HL-60 (cell line): Measurements from ENCODE around the gene FBXO9.

Source experiments
- DNase-seq, 2 experiments: peaks; one replicate each; pipeline ENCODE4 v3.0.0-alpha.2; 2010 to 2020; ENCODE audit warnings: low read depth in 1 of 2, low spot score in 1 of 2
- H3K27ac ChIP-seq: fragments of 250-450 bp; sonication (Bioruptor Pico); replicated peaks from 2 replicates; pipeline ENCODE4 v1.5.1; 2020; ENCODE audit warnings: mild to moderate bottlenecking, moderate library complexity
- H3K27me3 ChIP-seq: fragments of 250-450 bp; sonication (Bioruptor Pico); 2 replicates; pipeline ENCODE4 v1.5.1; 2021; ENCODE audit warnings: mild to moderate bottlenecking, moderate library complexity; ENCODE audit not compliant: insufficient read depth, poor library complexity, severe bottlenecking
- H3K4me3 ChIP-seq: replicated peaks from 2 replicates; pipeline ENCODE4 v1.5.1; 2011; ENCODE audit warnings: mild to moderate bottlenecking, control low read depth, low read length; ENCODE audit not compliant: insufficient read depth
- CTCF ChIP-seq: IDR thresholded peaks from one replicate; pipeline ENCODE4 v1.5.1; 2011; ENCODE audit warnings: low read length, control low read depth, inconsistent platforms; ENCODE audit not compliant: insufficient read depth
- GABPA ChIP-seq: IDR thresholded peaks from 2 replicates; pipeline ENCODE4 v1.6.1; 2012; ENCODE audit warnings: low read depth
- POLR2AphosphoS5 ChIP-seq: IDR thresholded peaks from 2 replicates; pipeline ENCODE4 v1.6.1; 2012; ENCODE audit warnings: low read depth
- REST ChIP-seq: IDR thresholded peaks from 2 replicates; pipeline ENCODE4 v1.6.1; 2012; ENCODE audit warnings: low read depth; ENCODE audit not compliant: insufficient replicate concordance
- SPI1 ChIP-seq: IDR thresholded peaks from 2 replicates; pipeline ENCODE4 v1.6.1; 2012; ENCODE audit warnings: low read depth, mild to moderate bottlenecking, borderline replicate concordance

FBXO9 gene

GRCh38 chr6:53038596-53038995 is 26.6 kb upstream of the FBXO9 start:
- no peak for DNase-seq
- Histone ChIP-seq H3K27ac (no peak overlapping the region), H3K4me3 (no peak overlapping the region), H3K27me3 (no peaks in the 10 kb centered on the region)
- TF ChIP-seq CTCF (no peak), SPI1 (no peak), REST (no peak), GABPA (no peak), POLR2AphosphoS5 (no peak)

GRCh38 chr6:53041356-53041755 is 23.8 kb upstream of the FBXO9 start:
- TF ChIP-seq REST: no peak
- no peak for TF ChIP-seq SPI1
- TF ChIP-seq GABPA: no peak
- no peak for TF ChIP-seq CTCF
- TF ChIP-seq POLR2AphosphoS5: no peak
- Histone ChIP-seq H3K27me3 (no peaks in the 10 kb centered on the region), H3K4me3 (no peak overlapping the region), H3K27ac (no peak overlapping the region)
- DNase-seq: no peak

GRCh38 chr6:53042112-53042511 is 23.1 kb upstream of the FBXO9 start:
- Histone ChIP-seq H3K27ac (no peak overlapping the region), H3K27me3 (no peaks in the 10 kb centered on the region), H3K4me3 (no peak overlapping the region)
- DNase-seq: no peak
- no peak for TF ChIP-seq REST

- DNase-seq: no peak
- no peak overlapping the region for H3K27ac ChIP-seq
- no peak for TF ChIP-seq SPI1
- no peak for TF ChIP-seq POLR2AphosphoS5
- no peak for TF ChIP-seq CTCF
- TF ChIP-seq GABPA: no peak
- TF ChIP-seq REST: no peak
Observed at GRCh38 chr6:53043581-53043980, 21.6 kb upstream of the FBXO9 start.

More at GRCh38 chr6:53043581-53043980, 21.6 kb upstream of the FBXO9 start:
- no peak overlapping the region for H3K4me3 ChIP-seq
- no peaks in the 10 kb centered on the region for H3K27me3 ChIP-seq
